Uterus (tissue), 4 donors: ENCODE data around the gene PLK5. TPM values are rescaled to one million over a fixed set of nuclear protein-coding genes. Genes with fewer than 3 reads are reported as not detected.

Experiments
- DNase-seq, 2 donors: peaks; one replicate each; pipeline ENCODE4 v3.0.0-alpha.2; 2019 to 2020
- H3K27ac ChIP-seq, 2 donors: fragments of 200-600 bp; sonication (generic); 1 replicate in 1 of 2; 2 replicates in 1 of 2; pipeline ENCODE4 v1.5.1; 2016 to 2018
- H3K27me3 ChIP-seq, 2 donors: fragments of 200-600 bp; sonication (generic); one replicate each; pipeline ENCODE4 v1.5.1; 2018 to 2019; ENCODE audit warnings: control low read depth in 1 of 2
- H3K36me3 ChIP-seq, 2 donors: fragments of 200-600 bp; sonication (generic); one replicate each; pipeline ENCODE4 v1.5.1; 2019; ENCODE audit warnings: control low read depth in 1 of 2
- H3K4me1 ChIP-seq, 2 donors: fragments of 200-600 bp; sonication (generic); one replicate each; pipeline ENCODE4 v1.5.1; 2018 to 2019; ENCODE audit warnings: control low read depth in 1 of 2
- H3K4me3 ChIP-seq, 2 donors: fragments of 200-600 bp; sonication (generic); 1 replicate in 1 of 2; 2 replicates in 1 of 2; pipeline ENCODE4 v1.5.1; 2018 to 2019; ENCODE audit warnings: mild to moderate bottlenecking in 1 of 2
- H3K9me3 ChIP-seq, 2 donors: fragments of 200-600 bp; sonication (generic); one replicate each; pipeline ENCODE4 v1.5.1; 2019; ENCODE audit warnings: control low read depth in 1 of 2
- POLR2A ChIP-seq, 2 donors: fragments of 450-650 bp; IDR thresholded peaks; one replicate each; pipeline ENCODE4 v1.6.1; 2016; ENCODE audit warnings: antibody characterized with exemption in 2 of 2, mild to moderate bottlenecking in 1 of 2, moderate library complexity in 1 of 2
- intact Hi-C: fragments of 100-400 bp; cut with DNase I; formaldehyde crosslinking; loops from one replicate; pipeline ENCODE4 v1.15.1; 2023; ENCODE audit warnings: low total_unique reads
- small RNA-seq: library from RNA; depleted of rRNA; stranded (forward); fragments of <200 nt; gene quantifications from one replicate; pipeline ENCODE3, GENCODE V24; 2016
- total RNA-seq, 4 donors: library from RNA; depleted of rRNA in 3 of 4; stranded (reverse); fragments of >200 nt in 3 of 4; gene quantifications; one replicate each; pipeline versions ENCODE4 v1.1.0 to v1.2.4, GENCODE V29; 2014 to 2023
- TF ChIP-seq, protein P1 (sequence below), 4 experiments: fragments of 200-600 bp in 2 of 4; fragments of 450-650 bp in 2 of 4; sonication (generic) in 2 of 4; IDR thresholded peaks; one replicate each; pipeline ENCODE4 v1.5.1; 2016 to 2019; ENCODE audit warnings: antibody characterized with exemption in 4 of 4, mild to moderate bottlenecking in 2 of 4, moderate library complexity in 1 of 4
- donor health status: DM: yes; HTN: yes; CAD: no.

The PLK5 gene
- total RNA-seq, 4 donors from 2014 or later: 0.21 to 2.7 TPM; not detected in 2

- Histone ChIP-seq H3K27ac (no peak overlapping the region), H3K36me3 (no peaks in the 10 kb centered on the region)
- intact Hi-C loops: no loop called here
Measured at GRCh38 chr19:1582201-1582600, 58.3 kb downstream of the PLK5 start.

DNA sequence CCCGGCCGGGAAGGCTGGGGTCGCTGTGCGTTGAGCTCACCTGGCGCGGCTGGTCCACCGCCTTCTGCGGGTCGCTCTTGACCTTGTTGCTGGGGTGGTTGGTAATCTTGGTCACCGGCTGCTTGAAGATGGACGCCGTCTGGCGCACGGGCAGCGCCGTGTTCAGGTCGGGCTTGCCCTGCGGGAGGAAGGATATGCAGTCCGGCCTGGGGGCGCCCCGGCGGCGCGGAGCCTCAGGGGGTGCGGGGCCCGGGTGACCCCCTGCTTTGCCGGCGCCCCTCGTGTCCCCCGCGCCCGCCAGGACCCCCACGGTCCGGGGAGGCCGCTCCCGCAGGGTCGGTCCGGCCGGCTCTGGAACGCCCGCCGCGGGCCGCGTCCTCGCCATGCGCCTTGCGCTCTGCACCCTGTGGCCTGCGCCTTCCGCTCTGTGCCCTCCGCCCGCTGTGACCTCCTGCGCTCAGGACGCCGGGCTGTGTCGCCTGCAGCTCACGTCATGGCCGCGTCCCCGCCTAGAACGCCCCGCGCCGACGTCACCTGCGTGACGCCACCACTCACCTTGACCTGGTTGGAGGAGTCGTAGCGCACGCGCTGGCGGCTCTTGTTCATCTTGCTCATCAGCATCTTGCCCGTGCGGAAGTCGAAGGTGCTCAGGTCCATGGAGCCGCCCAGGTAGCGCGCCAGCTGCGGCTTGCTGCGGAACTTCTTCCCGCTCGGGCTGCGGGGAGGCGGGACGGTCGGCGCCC lies 60.8 kb downstream of the PLK5 start:
- Histone ChIP-seq H3K4me1 (peaks cover 0 to 5% of the 10 kb centered on the region in 2 donors), H3K36me3 (no peaks in the 10 kb centered on the region), H3K27me3 (no peaks in the 10 kb centered on the region), H3K9me3 (no peaks in the 10 kb centered on the region), H3K4me3 (no peak overlapping the region), H3K27ac (no peak overlapping the region)
- no peak for TF ChIP-seq POLR2A (IDR thresholded peaks at IDR 0.05)
- TF ChIP-seq, protein P1, sequence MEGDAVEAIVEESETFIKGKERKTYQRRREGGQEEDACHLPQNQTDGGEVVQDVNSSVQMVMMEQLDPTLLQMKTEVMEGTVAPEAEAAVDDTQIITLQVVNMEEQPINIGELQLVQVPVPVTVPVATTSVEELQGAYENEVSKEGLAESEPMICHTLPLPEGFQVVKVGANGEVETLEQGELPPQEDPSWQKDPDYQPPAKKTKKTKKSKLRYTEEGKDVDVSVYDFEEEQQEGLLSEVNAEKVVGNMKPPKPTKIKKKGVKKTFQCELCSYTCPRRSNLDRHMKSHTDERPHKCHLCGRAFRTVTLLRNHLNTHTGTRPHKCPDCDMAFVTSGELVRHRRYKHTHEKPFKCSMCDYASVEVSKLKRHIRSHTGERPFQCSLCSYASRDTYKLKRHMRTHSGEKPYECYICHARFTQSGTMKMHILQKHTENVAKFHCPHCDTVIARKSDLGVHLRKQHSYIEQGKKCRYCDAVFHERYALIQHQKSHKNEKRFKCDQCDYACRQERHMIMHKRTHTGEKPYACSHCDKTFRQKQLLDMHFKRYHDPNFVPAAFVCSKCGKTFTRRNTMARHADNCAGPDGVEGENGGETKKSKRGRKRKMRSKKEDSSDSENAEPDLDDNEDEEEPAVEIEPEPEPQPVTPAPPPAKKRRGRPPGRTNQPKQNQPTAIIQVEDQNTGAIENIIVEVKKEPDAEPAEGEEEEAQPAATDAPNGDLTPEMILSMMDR (IDR thresholded peaks at IDR 0.05): no peak
- no peak for DNase-seq
- intact Hi-C loops: no loop called here

More at GRCh38 chr19:1582201-1582600, 58.3 kb downstream of the PLK5 start:
- Histone ChIP-seq H3K4me1 (peaks cover 0 to 5% of the 10 kb centered on the region in 2 donors), H3K4me3 (no peak overlapping the region), H3K27me3 (no peaks in the 10 kb centered on the region), H3K9me3 (no peaks in the 10 kb centered on the region)
- TF ChIP-seq, protein P1 (IDR thresholded peaks at IDR 0.05): no peak
- TF ChIP-seq POLR2A (IDR thresholded peaks at IDR 0.05): no peak
- no peak for DNase-seq

- no peak for TF ChIP-seq POLR2A (IDR thresholded peaks at IDR 0.05)
- TF ChIP-seq, protein P1 (IDR thresholded peaks at IDR 0.05): no peak
- Histone ChIP-seq H3K27me3 (no peaks in the 10 kb centered on the region), H3K36me3 (no peaks in the 10 kb centered on the region), H3K9me3 (no peaks in the 10 kb centered on the region), H3K4me3 (no peak overlapping the region), H3K27ac (no peak overlapping the region), H3K4me1 (peaks cover 0 to 5% of the 10 kb centered on the region in 2 donors)
- intact Hi-C loops: no loop called here
- DNase-seq: no peak
Measured at GRCh38 chr19:1585243-1585580, 61.3 kb downstream of the PLK5 start.

Small RNA genes lying within 50 kb of the gene (small RNA-seq; reads per million reads assigned to genes)
- gene AC005943.2 (not detected), gene RN7SL477P (not detected)

Other genes starting within 250 kb of the PLK5 start
- 10 to 100 TPM in 2 of 4 donors, 1 to 10 TPM in 2; 2.1 to 24.3 (median 7.1) TPM for gene FAM174C, start 248.5 kb upstream of the PLK5 start, total RNA-seq
- under 1 TPM in 1 of 4 donors, not detected in 3; 0.76 TPM for gene EFNA2, start 238.2 kb upstream of the PLK5 start, total RNA-seq
- 10 to 100 TPM; 39.2 to 65.5 (median 42.1) TPM for gene NDUFS7, start 140.2 kb upstream of the PLK5 start, total RNA-seq
- 10 to 100 TPM in 2 of 4 donors, 1 to 10 TPM in 2; 3.3 to 14.4 (median 8.4) TPM for gene GAMT, start 122.5 kb upstream of the PLK5 start, total RNA-seq
- 100 to 1,000 TPM in 1 of 4 donors, 10 to 100 TPM in 1, 1 to 10 TPM in 2; 1.2 to 102 (median 23.8) TPM for gene DAZAP1, start 116.5 kb upstream of the PLK5 start, total RNA-seq
- 1,000 to 10,000 TPM in 3 of 4 donors, 100 to 1,000 TPM in 1; 648 to 5,728 (median 1,854) TPM for gene RPS15, start 85.7 kb upstream of the PLK5 start, total RNA-seq
- gene APC2, start 74.0 kb upstream of the PLK5 start, total RNA-seq: 1 to 10 TPM in 1 of 4 donors, under 1 TPM in 2, not detected in 1; 0.12 to 3.5 (median 0.77) TPM
- gene C19orf25, start 44.9 kb upstream of the PLK5 start, total RNA-seq: 10 to 100 TPM; 17.7 to 32.9 (median 28.9) TPM
- gene PCSK4, start 33.7 kb upstream of the PLK5 start, total RNA-seq: 1 to 10 TPM in 2 of 4 donors, under 1 TPM in 1, not detected in 1; under 0.01 to 6.4 (median 4.6) TPM
- 1 to 10 TPM in 1 of 4 donors, under 1 TPM in 2, not detected in 1; 0.76 to 3.0 (median 0.77) TPM for gene REEP6, start 32.9 kb upstream of the PLK5 start, total RNA-seq
- 10 to 100 TPM in 3 of 4 donors, 1 to 10 TPM in 1; 3.5 to 39.4 (median 12.6) TPM for gene ADAMTSL5, start 11.1 kb upstream of the PLK5 start, total RNA-seq
- 10 to 100 TPM in 3 of 4 donors, 1 to 10 TPM in 1; 4.4 to 34.8 (median 23.2) TPM for gene MEX3D, start 44.2 kb downstream of the PLK5 start, total RNA-seq
- 10 to 100 TPM; 53.8 to 75.9 (median 64.5) TPM for gene MBD3, start 68.8 kb downstream of the PLK5 start, total RNA-seq
- 100 to 1,000 TPM in 1 of 4 donors, 10 to 100 TPM in 3; 20.6 to 110 (median 30.8) TPM for gene UQCR11, start 81.4 kb downstream of the PLK5 start, total RNA-seq
- gene TCF3, start 128.5 kb downstream of the PLK5 start, total RNA-seq: 100 to 1,000 TPM in 1 of 4 donors, 10 to 100 TPM in 3; 15.6 to 132 (median 65.7) TPM
- gene ONECUT3, start 229.4 kb downstream of the PLK5 start, total RNA-seq: not detected